Chondrocyte (in vitro differentiated cells): Measurements from ENCODE around the gene SLC10A1. TPM values are rescaled to one million over a fixed set of nuclear protein-coding genes. Genes with fewer than 3 reads are reported as not detected.

Source experiments
- DNase-seq: peaks from one replicate; pipeline ENCODE4 v3.0.0; 2021; ENCODE audit warnings: mixed read lengths, low spot score
- H3K27ac Mint-ChIP-seq: one replicate; pipeline ENCODE4 v1.8.0; 2021; ENCODE audit warnings: mild to moderate bottlenecking, moderate library complexity, mixed read lengths; ENCODE audit not compliant: unreplicated experiment
- H3K27me3 Mint-ChIP-seq: 2 replicates; pipeline ENCODE4 v1.8.0; 2021; ENCODE audit warnings: low read depth, mixed read lengths
- H3K36me3 Mint-ChIP-seq: 2 replicates; pipeline ENCODE4 v1.8.0; 2021; ENCODE audit warnings: low read depth, mixed read lengths
- H3K4me1 Mint-ChIP-seq: 2 replicates; pipeline ENCODE4 v1.8.0; 2021; ENCODE audit warnings: low read depth, mild to moderate bottlenecking, mixed read lengths
- H3K4me3 Mint-ChIP-seq: one replicate; pipeline ENCODE4 v1.8.0; 2021; ENCODE audit warnings: mild to moderate bottlenecking, moderate library complexity, mixed read lengths; ENCODE audit not compliant: unreplicated experiment
- H3K9me3 Mint-ChIP-seq: 2 replicates; pipeline ENCODE4 v1.8.0; 2021; ENCODE audit warnings: low read depth, mixed read lengths
- total RNA-seq: library from RNA; stranded (reverse); gene quantifications from 3 replicates; pipeline ENCODE4 v1.2.1, GENCODE V29; 2021
- TF ChIP-seq, protein P1 (sequence below): fragments of 200-600 bp; sonication (generic); IDR thresholded peaks from 2 replicates; pipeline ENCODE4 v1.5.0; 2021; ENCODE audit warnings: antibody characterized with exemption, mild to moderate bottlenecking, moderate library complexity

SLC10A1 gene
- total RNA-seq, 1 donor from 2014 or later, result not detected

DNA sequence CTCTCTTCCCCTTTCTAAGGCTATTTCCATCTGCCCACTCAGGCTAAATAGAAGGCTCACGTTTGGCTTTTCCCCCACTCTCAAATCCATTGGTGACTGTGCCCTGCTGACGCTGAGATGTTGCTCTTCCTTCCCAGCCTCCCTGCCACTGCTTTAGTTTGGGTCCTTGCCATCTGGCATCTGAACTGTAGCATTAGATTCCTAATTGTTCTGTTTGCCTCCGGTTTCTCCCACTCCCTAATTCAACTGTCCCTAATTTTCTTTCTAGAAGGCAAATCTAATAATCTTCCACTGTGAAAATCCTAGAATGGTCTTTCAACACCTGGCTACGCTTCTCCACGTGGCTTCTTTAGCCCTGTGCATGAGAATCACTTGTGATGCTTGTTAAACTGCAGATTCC, 44.6 kb upstream of the SLC10A1 start:
- TF ChIP-seq, protein P1, sequence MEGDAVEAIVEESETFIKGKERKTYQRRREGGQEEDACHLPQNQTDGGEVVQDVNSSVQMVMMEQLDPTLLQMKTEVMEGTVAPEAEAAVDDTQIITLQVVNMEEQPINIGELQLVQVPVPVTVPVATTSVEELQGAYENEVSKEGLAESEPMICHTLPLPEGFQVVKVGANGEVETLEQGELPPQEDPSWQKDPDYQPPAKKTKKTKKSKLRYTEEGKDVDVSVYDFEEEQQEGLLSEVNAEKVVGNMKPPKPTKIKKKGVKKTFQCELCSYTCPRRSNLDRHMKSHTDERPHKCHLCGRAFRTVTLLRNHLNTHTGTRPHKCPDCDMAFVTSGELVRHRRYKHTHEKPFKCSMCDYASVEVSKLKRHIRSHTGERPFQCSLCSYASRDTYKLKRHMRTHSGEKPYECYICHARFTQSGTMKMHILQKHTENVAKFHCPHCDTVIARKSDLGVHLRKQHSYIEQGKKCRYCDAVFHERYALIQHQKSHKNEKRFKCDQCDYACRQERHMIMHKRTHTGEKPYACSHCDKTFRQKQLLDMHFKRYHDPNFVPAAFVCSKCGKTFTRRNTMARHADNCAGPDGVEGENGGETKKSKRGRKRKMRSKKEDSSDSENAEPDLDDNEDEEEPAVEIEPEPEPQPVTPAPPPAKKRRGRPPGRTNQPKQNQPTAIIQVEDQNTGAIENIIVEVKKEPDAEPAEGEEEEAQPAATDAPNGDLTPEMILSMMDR, result no peak
- H3K36me3 Mint-ChIP-seq, result no peaks in the 10 kb centered on the region
- H3K9me3 Mint-ChIP-seq, result no peaks in the 10 kb centered on the region
- no peak overlapping the region for H3K4me3 Mint-ChIP-seq
- no peak for DNase-seq
- H3K27me3 Mint-ChIP-seq, result peaks cover 24% of the 10 kb centered on the region
- no peak overlapping the region for H3K27ac Mint-ChIP-seq
- no peaks in the 10 kb centered on the region for H3K4me1 Mint-ChIP-seq

DNA sequence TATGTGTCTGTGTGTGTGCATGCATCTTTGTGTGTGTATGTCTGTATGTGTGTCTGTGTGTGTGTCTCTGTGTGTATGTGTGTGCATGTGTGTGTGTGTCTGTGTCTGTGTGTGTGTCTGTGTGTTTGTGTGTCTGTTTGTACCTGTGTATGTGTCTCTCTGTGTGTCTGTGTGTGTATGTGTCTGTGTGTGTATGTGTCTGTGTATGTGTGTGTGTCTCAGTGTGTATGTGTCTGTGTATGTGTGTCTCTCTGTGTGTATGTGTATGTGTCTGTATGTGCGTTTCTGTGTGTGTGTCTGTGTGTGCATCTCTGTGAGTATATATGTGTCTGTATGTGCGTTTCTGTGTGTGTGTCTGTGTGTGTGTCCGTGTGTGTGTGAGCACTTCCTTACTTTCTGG, 42.6 kb upstream of the SLC10A1 start:
- Mint-ChIP-seq H3K4me3 (no peak overlapping the region), H3K36me3 (no peaks in the 10 kb centered on the region)

DNA sequence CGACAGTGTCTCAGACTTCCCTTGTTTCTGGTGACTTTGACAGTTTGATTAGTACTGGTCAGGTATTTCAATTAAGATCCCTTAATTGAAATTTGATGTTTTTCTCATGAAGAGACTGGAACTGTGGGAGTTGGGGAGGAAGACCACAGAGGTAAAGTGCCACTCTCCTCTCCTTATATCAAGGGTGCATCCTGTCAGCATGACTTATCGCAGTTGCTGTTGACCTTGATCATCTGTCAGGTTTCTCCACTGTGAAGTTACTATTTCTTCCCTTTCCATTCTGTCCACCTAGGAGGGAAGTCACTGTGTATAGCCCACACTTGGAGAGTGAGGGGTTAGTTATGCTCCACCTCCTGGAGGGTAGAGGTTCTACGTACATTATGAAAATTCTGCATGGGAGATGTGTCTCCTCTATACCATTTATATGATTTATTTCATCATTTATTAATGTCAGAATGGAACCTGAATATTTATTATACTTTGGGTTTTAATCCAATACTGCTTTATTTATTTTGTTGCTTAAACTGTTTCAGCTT, 41.9 kb upstream of the SLC10A1 start:
- Mint-ChIP-seq H3K27me3 (peaks cover 13% of the 10 kb centered on the region), H3K36me3 (no peaks in the 10 kb centered on the region), H3K4me3 (no peak overlapping the region), H3K9me3 (no peaks in the 10 kb centered on the region), H3K27ac (no peak overlapping the region), H3K4me1 (no peaks in the 10 kb centered on the region)
- TF ChIP-seq, protein P1, result no peak
- DNase-seq, result no peak

More for the DNA sequence above, 42.6 kb upstream of the SLC10A1 start:
- Mint-ChIP-seq H3K9me3 (no peaks in the 10 kb centered on the region), H3K27me3 (peaks cover 17% of the 10 kb centered on the region), H3K27ac (no peak overlapping the region), H3K4me1 (no peaks in the 10 kb centered on the region)
- no peak for DNase-seq
- TF ChIP-seq, protein P1, result no peak

DNA sequence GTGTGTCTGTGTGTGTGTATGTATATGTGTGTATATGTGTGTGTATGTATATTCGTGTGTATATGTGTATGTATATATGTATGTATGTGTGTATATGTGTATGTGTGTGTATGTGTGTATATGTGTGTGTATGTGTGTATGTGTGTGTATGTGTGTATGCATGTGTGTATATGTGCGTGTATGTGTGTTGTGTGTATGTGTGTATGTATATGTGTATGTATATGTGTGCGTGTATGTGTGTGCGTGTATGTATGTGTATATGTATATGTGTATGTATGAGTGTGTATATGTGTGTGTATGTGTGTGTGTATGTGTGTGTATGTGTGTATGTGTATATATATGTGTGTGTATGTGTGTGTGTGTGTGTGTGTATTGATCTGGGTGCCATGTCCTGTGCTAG, 31.8 kb upstream of the SLC10A1 start:
- Mint-ChIP-seq H3K9me3 (peaks cover 14% of the 10 kb centered on the region), H3K4me1 (no peaks in the 10 kb centered on the region), H3K27ac (no peak overlapping the region), H3K4me3 (no peak overlapping the region), H3K36me3 (peaks cover 4% of the 10 kb centered on the region), H3K27me3 (peaks cover 5% of the 10 kb centered on the region)
- no peak for DNase-seq
- TF ChIP-seq, protein P1, result no peak

DNA sequence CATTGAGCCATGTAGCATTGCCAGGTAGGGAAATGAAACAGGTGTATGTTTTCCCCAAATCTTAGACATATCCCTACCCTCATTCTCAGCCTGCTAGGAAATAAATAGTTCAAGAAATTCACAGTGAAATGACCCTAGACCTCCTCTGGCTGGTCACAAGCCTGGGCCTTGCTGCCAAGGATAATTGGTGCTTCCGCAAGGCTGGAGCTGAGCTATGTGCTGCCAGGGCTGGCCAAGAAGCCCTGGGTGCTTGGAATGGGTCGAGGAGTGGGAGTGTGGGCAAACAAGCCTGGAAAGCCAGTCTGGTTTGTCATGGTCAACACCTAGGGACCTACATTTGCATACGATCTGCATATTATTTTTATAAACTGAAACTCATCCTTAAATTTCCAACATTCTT, 31.3 kb upstream of the SLC10A1 start:
- TF ChIP-seq, protein P1, result no peak
- Mint-ChIP-seq H3K27ac (no peak overlapping the region), H3K4me3 (no peak overlapping the region), H3K9me3 (peaks cover 14% of the 10 kb centered on the region), H3K36me3 (peaks cover 4% of the 10 kb centered on the region), H3K4me1 (no peaks in the 10 kb centered on the region), H3K27me3 (peaks cover 3% of the 10 kb centered on the region)
- no peak for DNase-seq
